Measurements from ENCODE around the gene CSNK2A2. TPM values are rescaled to one million over a fixed set of nuclear protein-coding genes. Genes with fewer than 3 reads are reported as not detected.

Gene CSNK2A2
- total and polyA plus RNA-seq, 2 of the 8 experiments (the other 6 are each of a cell fraction or from before 2014, with no cell fraction given) = 37.9 to 128 TPM

GRCh38 chr16:58109881-58110280 is 88.0 kb downstream of the CSNK2A2 start:
- H2BK5ac ChIP-seq (ENCODE audit: low read depth, low read length) = no peak overlapping the region
- no peak for FAIRE-seq
- no peak overlapping the region for H3K56ac ChIP-seq (replicated peaks; ENCODE audit: insufficient read length, low read depth, low read length)
- no peak overlapping the region for H3K23ac ChIP-seq (ENCODE audit: insufficient read length)
- no peak for TF ChIP-seq ZNF274 (IDR thresholded peaks at IDR 0.05; ENCODE audit: borderline replicate concordance, extremely low read depth, low read length)
- TF ChIP-seq USF2 (IDR thresholded peaks at IDR 0.05; ENCODE audit: low read length) = no peak
- no peak for TF ChIP-seq GABPA (IDR thresholded peaks at IDR 0.05; ENCODE audit: borderline replicate concordance, insufficient read depth, low read length)
- TF ChIP-seq EGR1 (IDR thresholded peaks at IDR 0.05; ENCODE audit: borderline replicate concordance, low read depth, low read length) = no peak
- no peak for TF ChIP-seq SUZ12 (IDR thresholded peaks at IDR 0.05; ENCODE audit: low read length)
- TF ChIP-seq KDM4A (IDR thresholded peaks at IDR 0.05; ENCODE audit: low read depth, low read length, severe bottlenecking) = no peak
- no peak for TF ChIP-seq POLR2A (IDR thresholded peaks at IDR 0.05; ENCODE audit: control extremely low read depth in 1 of 2, low read depth in 2 of 2, low read length in 2 of 2)
- TF ChIP-seq HDAC2 (IDR thresholded peaks at IDR 0.05; ENCODE audit: borderline replicate concordance in 1 of 2, low read depth in 2 of 2, low read length in 2 of 2) = no peak
- no peak for TF ChIP-seq CREB1 (IDR thresholded peaks at IDR 0.05)
- TF ChIP-seq TAF1 (IDR thresholded peaks at IDR 0.05; ENCODE audit: low read depth, low read length) = no peak
- TF ChIP-seq CHD1 (IDR thresholded peaks at IDR 0.05; ENCODE audit: low read depth, low read length) = no peak
- TF ChIP-seq PHF8 (conservative IDR thresholded peaks at IDR 0.05; ENCODE audit: low read depth, low read length) = no peak
- TF ChIP-seq BCL11A (IDR thresholded peaks at IDR 0.05; ENCODE audit: low read depth in 2 of 2, low read length in 2 of 2) = no peak
- peaks cover 9 to 21% (median 13%) of the 10 kb centered on the region in 4 experiments for H3K36me3 ChIP-seq (ENCODE audit: control insufficient read depth in 2 of 4, insufficient read depth in 4 of 4, low read length in 3 of 4)
- H3K9me3 ChIP-seq (ENCODE audit: insufficient read depth in 2 of 2, low read depth in 1 of 2, low read length in 1 of 2) = no peaks in the 10 kb centered on the region
- H3K4ac ChIP-seq (replicated peaks; ENCODE audit: insufficient read length, low read depth, low read length) = no peak overlapping the region
- no peaks in the 10 kb centered on the region for H4K20me1 ChIP-seq (replicated peaks in 1 of 2; ENCODE audit: control insufficient read depth in 1 of 2, insufficient read depth in 2 of 2, low read length in 2 of 2)
- no peak overlapping the region for H2BK20ac ChIP-seq (ENCODE audit: low read length)
- H3K79me1 ChIP-seq (ENCODE audit: low read depth, low read length) = no peaks in the 10 kb centered on the region
- H2AK5ac ChIP-seq (ENCODE audit: low read depth, low read length) = no peak overlapping the region
- no peaks in the 10 kb centered on the region for H3K79me2 ChIP-seq (ENCODE audit: control insufficient read depth in 1 of 2, insufficient read depth in 2 of 2, low read length in 2 of 2)
- H3K4me1 ChIP-seq (replicated peaks in 1 of 4; ENCODE audit: control insufficient read depth in 3 of 4, insufficient read depth in 4 of 4, low read length in 3 of 4) = peaks cover 9 to 24% (median 21%) of the 10 kb centered on the region in 4 experiments
- H2BK12ac ChIP-seq (ENCODE audit: low read depth, low read length) = peak overlapping the region; percentile 5; the same call in 1 of the 2 replicates
- ChIA-PET CTCF (ENCODE audit: partially characterized antibody) (interaction anchor here (0.7 to 18.9 kb wide), 16 partner anchors 9 to 99 kb away, joined by 3 to 235 read pairs (median 4); partner anchors contain the start of gene MMP15), POLR2A (ENCODE audit: partially characterized antibody) (interaction anchor here (1.0 to 4.7 kb wide), 4 partner anchors 9 to 19 kb away, joined by 3 to 27 read pairs (median 4); partner anchors contain the start of gene CFAP20)
- DNase-seq (ENCODE audit: low read depth in 1 of 2, low spot score in 2 of 2) = no peak
- WGBS, 2 experiments (ENCODE audit: extremely low coverage in 1 of 2, insufficient coverage in 1 of 2, insufficient read length in 1 of 2, insufficient replicate concordance in 2 of 2, low coverage in 1 of 2, low lambda C conversion rate in 2 of 2, missing lambda C conversion rate in 1 of 2) = 94% methylated on average over 2 of the region's 2 CpGs; no CpG with 5 or more reads in 1 of the 2 experiments
- H3K18ac ChIP-seq (ENCODE audit: extremely low read depth, low read length) = no peak overlapping the region
- no peak overlapping the region for H3K4me3 ChIP-seq (ENCODE audit: extremely low read depth in 1 of 4, insufficient read depth in 2 of 4, low read depth in 3 of 4, low read length in 4 of 4)
- H3K23me2 ChIP-seq (ENCODE audit: low read depth, low read length) = no peaks in the 10 kb centered on the region
- no peak overlapping the region for H2BK120ac ChIP-seq (replicated peaks; ENCODE audit: low read depth, low read length)
- H4K91ac ChIP-seq (replicated peaks; ENCODE audit: insufficient read length, low read length) = no peak overlapping the region
- H2AFZ ChIP-seq (ENCODE audit: low read length) = no peak overlapping the region
- H3K27me3 ChIP-seq (replicated peaks in 1 of 4; ENCODE audit: control insufficient read depth in 3 of 4, extremely low read depth in 1 of 4, insufficient read depth in 3 of 4, low read length in 3 of 4) = no peaks in the 10 kb centered on the region
- H3K27ac ChIP-seq (ENCODE audit: low read depth, low read length) = no peak overlapping the region
- no peak overlapping the region for H4K5ac ChIP-seq (ENCODE audit: insufficient read length, low read depth, low read length)
- H3K14ac ChIP-seq (ENCODE audit: insufficient read length) = no peak overlapping the region
- 0 out of 4 replicates have a peak overlapping the region, but pooled peaks of 1 of the 2 experiments have one; percentile 19 for H3K4me2 ChIP-seq (ENCODE audit: insufficient read depth in 1 of 2, low read depth in 2 of 2, low read length in 2 of 2)
- no peak overlapping the region for H2BK15ac ChIP-seq (ENCODE audit: low read length)
- H4K8ac ChIP-seq (ENCODE audit: extremely low read depth, insufficient read depth, low read length) = no peak overlapping the region; the same call in 1 of the 2 replicates
- no peak overlapping the region for H3K9ac ChIP-seq (replicated peaks in 1 of 4; ENCODE audit: extremely low read depth in 1 of 4, low read depth in 3 of 4, low read length in 3 of 4)

Data from H1 (cell line).